Nephron (organoid): ENCODE results near the gene PDCD1LG2.

Source experiments
- H3K27ac Mint-ChIP-seq, 3 experiments: 2 replicates each; pipeline ENCODE4 v1.8.0; 2020; ENCODE audit warnings: mixed read lengths in 3 of 3, mild to moderate bottlenecking in 2 of 3, moderate library complexity in 1 of 3
- H3K27me3 Mint-ChIP-seq: 2 replicates; pipeline ENCODE4 v1.8.0; 2021; ENCODE audit warnings: low read depth, mild to moderate bottlenecking, moderate library complexity, mixed read lengths
- H3K36me3 Mint-ChIP-seq: 2 replicates; pipeline ENCODE4 v1.8.0; 2020; ENCODE audit warnings: low read depth, mixed read lengths
- H3K4me1 Mint-ChIP-seq: 2 replicates; pipeline ENCODE4 v1.8.0; 2020; ENCODE audit warnings: mixed read lengths
- H3K4me3 Mint-ChIP-seq, 3 experiments: 2 replicates each; pipeline ENCODE4 v1.8.0; 2020; ENCODE audit warnings: mild to moderate bottlenecking in 3 of 3, mixed read lengths in 3 of 3, moderate library complexity in 2 of 3
- H3K9me3 Mint-ChIP-seq: 2 replicates; pipeline ENCODE4 v1.8.0; 2020; ENCODE audit warnings: mixed read lengths
- TF ChIP-seq, protein P1 (sequence below), 3 experiments: fragments of 200-600 bp; sonication (generic); IDR thresholded peaks; one replicate each; pipeline ENCODE4 v1.5.0; 2021; ENCODE audit warnings: antibody characterized with exemption in 3 of 3; ENCODE audit not compliant: unreplicated experiment in 3 of 3

The PDCD1LG2 gene

DNA sequence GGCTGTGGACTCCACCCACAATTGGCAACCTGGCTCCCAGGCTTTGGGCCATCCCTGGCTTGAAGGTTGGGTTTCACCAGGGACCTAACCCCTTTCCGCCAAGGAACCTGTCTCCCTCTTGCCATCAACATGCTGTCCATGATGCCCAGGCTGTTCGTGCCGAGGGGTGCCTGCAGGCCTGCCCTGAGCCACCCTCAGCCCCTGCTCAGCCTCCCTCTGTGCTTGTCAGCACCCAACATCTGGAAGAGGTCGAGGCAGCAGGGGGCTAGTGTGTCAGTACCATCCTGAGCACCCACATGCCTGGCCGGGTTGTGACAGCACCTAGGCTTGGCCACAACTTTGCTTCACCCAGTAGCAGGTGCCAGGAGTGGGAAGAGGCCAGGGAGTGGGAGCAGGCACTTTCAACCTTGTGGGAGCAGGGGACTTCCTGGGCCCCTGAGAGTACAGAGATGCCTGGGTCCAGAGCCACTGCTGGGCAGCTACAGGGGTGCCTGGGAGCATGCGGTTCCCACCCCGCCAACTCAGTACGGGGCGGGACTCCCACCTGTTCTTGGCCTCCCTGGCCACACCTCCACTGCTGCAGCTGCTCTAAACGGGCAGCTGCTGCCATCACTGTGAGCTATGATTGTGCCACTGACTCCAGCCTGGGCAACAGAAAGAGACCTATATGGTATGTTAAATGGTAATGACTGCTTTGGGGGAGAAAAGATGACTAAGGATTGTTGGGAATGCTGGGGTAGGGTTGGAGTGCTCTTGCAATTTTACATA, 6.3 kb downstream of the PDCD1LG2 start:
- Mint-ChIP-seq H3K4me3 (no peak overlapping the region), H3K27ac (no peak overlapping the region), H3K36me3 (no peaks in the 10 kb centered on the region), H3K9me3 (peaks cover 2% of the 10 kb centered on the region), H3K4me1 (no peaks in the 10 kb centered on the region), H3K27me3 (no peaks in the 10 kb centered on the region)
- TF ChIP-seq, protein P1, sequence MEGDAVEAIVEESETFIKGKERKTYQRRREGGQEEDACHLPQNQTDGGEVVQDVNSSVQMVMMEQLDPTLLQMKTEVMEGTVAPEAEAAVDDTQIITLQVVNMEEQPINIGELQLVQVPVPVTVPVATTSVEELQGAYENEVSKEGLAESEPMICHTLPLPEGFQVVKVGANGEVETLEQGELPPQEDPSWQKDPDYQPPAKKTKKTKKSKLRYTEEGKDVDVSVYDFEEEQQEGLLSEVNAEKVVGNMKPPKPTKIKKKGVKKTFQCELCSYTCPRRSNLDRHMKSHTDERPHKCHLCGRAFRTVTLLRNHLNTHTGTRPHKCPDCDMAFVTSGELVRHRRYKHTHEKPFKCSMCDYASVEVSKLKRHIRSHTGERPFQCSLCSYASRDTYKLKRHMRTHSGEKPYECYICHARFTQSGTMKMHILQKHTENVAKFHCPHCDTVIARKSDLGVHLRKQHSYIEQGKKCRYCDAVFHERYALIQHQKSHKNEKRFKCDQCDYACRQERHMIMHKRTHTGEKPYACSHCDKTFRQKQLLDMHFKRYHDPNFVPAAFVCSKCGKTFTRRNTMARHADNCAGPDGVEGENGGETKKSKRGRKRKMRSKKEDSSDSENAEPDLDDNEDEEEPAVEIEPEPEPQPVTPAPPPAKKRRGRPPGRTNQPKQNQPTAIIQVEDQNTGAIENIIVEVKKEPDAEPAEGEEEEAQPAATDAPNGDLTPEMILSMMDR (IDR thresholded peaks at IDR 0.05; ENCODE audit: unreplicated experiment in 3 of 3) = no peak

DNA sequence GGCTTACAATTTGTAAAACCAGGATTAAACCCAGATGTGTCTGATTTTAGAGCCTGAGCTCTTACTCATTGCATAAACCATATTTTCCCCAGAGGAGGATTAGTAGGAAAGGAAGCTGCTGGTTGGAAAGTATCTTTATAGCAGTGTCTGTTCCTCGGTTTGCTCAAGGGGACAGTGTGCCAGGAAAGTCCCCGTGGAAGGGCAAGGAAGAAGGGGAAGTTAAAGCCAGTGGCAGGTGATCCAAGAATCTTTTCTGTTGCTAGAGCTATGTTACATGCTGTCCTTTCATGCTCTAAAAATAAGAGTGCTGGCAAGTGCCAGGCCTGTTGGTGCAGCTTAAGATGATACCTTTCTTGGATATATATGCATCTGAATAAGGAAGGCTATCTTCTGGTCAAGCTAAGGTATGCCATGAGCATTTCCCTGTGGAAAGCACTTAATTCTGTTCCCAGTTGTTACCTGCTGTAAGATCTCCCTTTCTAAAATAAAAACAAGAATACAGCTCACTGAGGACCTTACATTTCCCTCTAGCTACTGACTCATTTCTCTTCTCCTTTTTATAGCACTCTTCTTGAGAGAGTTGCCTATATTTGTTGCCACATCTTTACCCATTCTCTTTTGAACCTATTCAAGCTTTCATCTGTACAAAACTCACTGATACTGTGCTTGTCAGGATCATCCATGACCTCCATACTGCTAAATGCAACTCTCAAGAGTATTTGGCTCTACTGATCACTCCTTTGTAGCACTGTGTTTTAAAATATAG, 8.0 kb downstream of the PDCD1LG2 start:
- TF ChIP-seq, protein P1 (IDR thresholded peaks at IDR 0.05; ENCODE audit: unreplicated experiment in 3 of 3) = no peak
- no peak overlapping the region for H3K27ac Mint-ChIP-seq

DNA sequence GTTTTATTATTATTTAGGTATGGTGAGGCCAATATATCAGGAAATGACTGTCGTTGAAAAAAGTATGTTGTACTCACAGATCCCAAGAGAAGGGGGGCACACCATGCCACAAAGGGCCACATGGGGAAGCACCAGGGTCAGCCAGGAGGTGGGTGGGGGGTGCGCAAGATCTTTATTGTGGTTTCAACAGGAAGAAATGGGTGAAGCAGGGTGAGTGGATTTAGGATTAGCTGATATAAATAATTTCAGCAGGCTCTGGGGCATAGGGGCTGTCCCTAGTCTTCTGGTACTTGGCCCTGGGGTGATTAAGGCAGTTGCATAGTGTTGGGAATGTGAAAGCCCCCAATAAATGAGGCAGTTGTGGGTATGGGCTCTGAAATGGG, 8.6 kb downstream of the PDCD1LG2 start:
- H3K4me1 Mint-ChIP-seq = no peaks in the 10 kb centered on the region
- H3K9me3 Mint-ChIP-seq = peaks cover 2% of the 10 kb centered on the region
- TF ChIP-seq, protein P1 (IDR thresholded peaks at IDR 0.05; ENCODE audit: unreplicated experiment in 3 of 3) = no peak
- H3K27ac Mint-ChIP-seq = no peak overlapping the region
- H3K4me3 Mint-ChIP-seq = no peak overlapping the region
- no peaks in the 10 kb centered on the region for H3K27me3 Mint-ChIP-seq
- no peaks in the 10 kb centered on the region for H3K36me3 Mint-ChIP-seq

More for the DNA sequence above, 8.0 kb downstream of the PDCD1LG2 start:
- H3K4me1 Mint-ChIP-seq = no peaks in the 10 kb centered on the region
- no peak overlapping the region for H3K4me3 Mint-ChIP-seq
- H3K36me3 Mint-ChIP-seq = no peaks in the 10 kb centered on the region
- peaks cover 2% of the 10 kb centered on the region for H3K9me3 Mint-ChIP-seq
- H3K27me3 Mint-ChIP-seq = no peaks in the 10 kb centered on the region

DNA sequence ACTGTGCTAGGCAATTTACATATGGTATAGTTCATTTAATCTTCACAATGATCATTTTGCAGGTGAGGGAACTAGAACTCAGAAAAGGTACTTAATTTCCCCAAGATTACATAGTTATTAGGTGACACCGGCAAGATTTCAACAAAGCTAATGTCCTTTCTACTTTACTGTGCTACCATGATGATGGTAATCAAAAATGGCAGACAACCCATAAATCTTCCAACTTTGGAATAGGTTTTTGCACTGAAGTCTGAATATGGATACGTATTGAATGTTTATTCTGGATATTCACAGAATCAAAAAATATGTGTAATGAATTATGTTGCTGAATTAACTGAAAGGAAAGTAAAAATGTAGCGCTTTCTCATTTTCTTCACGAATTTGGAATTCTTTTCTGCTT, 13.8 kb downstream of the PDCD1LG2 start:
- Mint-ChIP-seq H3K27ac (no peak overlapping the region), H3K4me3 (no peak overlapping the region), H3K36me3 (no peaks in the 10 kb centered on the region), H3K9me3 (peaks cover 2% of the 10 kb centered on the region), H3K27me3 (no peaks in the 10 kb centered on the region), H3K4me1 (no peaks in the 10 kb centered on the region)
- TF ChIP-seq, protein P1 (IDR thresholded peaks at IDR 0.05; ENCODE audit: unreplicated experiment in 3 of 3) = no peak

DNA sequence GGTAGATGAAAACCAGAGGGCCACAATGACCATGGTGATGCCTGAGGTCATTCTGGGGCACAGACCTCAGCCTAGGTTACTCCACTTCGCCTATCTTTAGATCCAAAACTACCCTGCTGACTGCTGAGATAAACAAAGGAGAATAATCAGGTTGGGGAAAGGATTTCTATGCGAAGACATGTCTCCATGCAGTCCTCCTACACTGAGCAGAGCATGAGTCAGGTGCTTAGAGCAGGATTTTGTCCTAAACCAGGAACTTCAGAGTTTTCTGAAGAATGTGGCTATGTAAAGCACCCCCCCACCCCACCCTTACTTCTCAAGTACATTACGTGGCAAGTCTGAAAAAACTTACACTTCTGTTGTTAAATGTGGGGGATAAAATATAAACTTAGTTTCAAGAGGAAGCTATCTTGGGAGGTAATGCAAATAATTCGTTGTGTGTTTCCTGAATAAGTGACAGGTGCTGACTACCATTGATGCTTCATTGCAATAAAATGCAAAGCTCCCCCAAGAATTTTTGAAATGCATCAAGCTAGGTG, 19.4 kb downstream of the PDCD1LG2 start:
- H3K4me3 Mint-ChIP-seq = no peak overlapping the region
- H3K27ac Mint-ChIP-seq = no peak overlapping the region
- no peaks in the 10 kb centered on the region for H3K36me3 Mint-ChIP-seq
- no peaks in the 10 kb centered on the region for H3K9me3 Mint-ChIP-seq
- TF ChIP-seq, protein P1 (IDR thresholded peaks at IDR 0.05; ENCODE audit: unreplicated experiment in 3 of 3) = no peak
- H3K27me3 Mint-ChIP-seq = no peaks in the 10 kb centered on the region
- H3K4me1 Mint-ChIP-seq = peaks cover 28% of the 10 kb centered on the region
